ENCODE results near the gene EMD. TPM values are rescaled to one million over a fixed set of nuclear protein-coding genes. Genes with fewer than 3 reads are reported as not detected.

EMD gene
- total RNA-seq, 3 donors from 2014 or later (not counting 1 experiment from before 2014, with no cell fraction given), result 141 to 175 (median 152) TPM

DNA sequence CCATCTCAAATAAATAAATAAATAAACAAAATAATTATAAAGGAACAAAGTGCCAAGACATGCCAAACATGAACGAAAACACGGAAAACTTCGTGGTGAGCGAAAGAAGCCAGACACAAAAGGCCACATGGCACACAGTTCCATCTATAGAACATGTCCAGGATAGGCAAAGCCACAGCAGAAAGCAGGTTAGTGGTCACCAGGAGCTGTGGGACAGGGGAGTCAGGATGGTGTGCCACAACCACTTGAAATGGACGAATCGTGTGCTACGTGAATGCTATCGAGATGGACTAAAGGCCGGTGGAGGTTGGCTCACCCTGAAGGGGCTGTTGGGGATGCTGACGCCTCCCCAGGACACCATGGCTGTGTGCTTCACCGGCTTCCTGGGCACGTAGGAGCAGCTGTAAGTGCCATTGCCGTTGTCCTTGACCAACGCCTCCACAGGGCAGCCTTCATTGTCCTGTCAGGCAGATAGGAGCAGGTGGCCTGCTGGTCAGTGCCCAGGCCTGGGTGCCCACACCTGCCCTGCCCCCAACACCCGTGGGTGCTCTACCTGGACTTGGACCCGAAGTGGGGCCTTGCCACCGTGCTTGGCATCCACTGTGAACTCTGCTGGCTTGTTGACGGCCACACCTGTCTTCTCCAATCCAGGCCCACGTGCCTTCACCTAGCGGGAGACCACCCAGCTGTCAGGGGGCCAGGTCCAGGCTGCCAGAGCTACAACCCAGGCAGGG, 15.2 kb upstream of the EMD start:
- Mint-ChIP-seq H3K27ac (peak overlapping the region; percentile 86 to 95), H3K4me3 (no peak overlapping the region), H3K36me3 (no peaks in the 10 kb centered on the region), H3K9me3 (no peaks in the 10 kb centered on the region), H3K27me3 (ENCODE audit: low read depth in 2 of 2) (no peaks in the 10 kb centered on the region), H3K4me1 (peaks cover 7 to 27% of the 10 kb centered on the region in 2 donors)
- no peak overlapping the region for H3K27ac ChIP-seq (ENCODE audit: low read length)
- peaks cover 82% of the 10 kb centered on the region for H3K4me1 ChIP-seq (ENCODE audit: control insufficient read depth, insufficient read depth, low read length)
- WGBS (ENCODE audit: insufficient coverage), result 88% methylated on average over 20 of the region's 20 CpGs
- peaks cover 88% of the 10 kb centered on the region for H3K36me3 ChIP-seq (ENCODE audit: control insufficient read depth, insufficient read depth, low read length)
- TF ChIP-seq, protein P1, sequence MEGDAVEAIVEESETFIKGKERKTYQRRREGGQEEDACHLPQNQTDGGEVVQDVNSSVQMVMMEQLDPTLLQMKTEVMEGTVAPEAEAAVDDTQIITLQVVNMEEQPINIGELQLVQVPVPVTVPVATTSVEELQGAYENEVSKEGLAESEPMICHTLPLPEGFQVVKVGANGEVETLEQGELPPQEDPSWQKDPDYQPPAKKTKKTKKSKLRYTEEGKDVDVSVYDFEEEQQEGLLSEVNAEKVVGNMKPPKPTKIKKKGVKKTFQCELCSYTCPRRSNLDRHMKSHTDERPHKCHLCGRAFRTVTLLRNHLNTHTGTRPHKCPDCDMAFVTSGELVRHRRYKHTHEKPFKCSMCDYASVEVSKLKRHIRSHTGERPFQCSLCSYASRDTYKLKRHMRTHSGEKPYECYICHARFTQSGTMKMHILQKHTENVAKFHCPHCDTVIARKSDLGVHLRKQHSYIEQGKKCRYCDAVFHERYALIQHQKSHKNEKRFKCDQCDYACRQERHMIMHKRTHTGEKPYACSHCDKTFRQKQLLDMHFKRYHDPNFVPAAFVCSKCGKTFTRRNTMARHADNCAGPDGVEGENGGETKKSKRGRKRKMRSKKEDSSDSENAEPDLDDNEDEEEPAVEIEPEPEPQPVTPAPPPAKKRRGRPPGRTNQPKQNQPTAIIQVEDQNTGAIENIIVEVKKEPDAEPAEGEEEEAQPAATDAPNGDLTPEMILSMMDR (IDR thresholded peaks at IDR 0.05), result no peak
- no peaks in the 10 kb centered on the region for H3K27me3 ChIP-seq (ENCODE audit: control insufficient read depth, insufficient read depth, low read length)
- DNase-seq (no peak), ATAC-seq (no peak)
- intact Hi-C loops (cut with micrococcal nuclease), result no loop called here
- no peak overlapping the region for H3K4me3 ChIP-seq (ENCODE audit: low read length)
- no peaks in the 10 kb centered on the region for H3K9me3 ChIP-seq (ENCODE audit: control insufficient read depth, insufficient read depth, low read length)

DNA sequence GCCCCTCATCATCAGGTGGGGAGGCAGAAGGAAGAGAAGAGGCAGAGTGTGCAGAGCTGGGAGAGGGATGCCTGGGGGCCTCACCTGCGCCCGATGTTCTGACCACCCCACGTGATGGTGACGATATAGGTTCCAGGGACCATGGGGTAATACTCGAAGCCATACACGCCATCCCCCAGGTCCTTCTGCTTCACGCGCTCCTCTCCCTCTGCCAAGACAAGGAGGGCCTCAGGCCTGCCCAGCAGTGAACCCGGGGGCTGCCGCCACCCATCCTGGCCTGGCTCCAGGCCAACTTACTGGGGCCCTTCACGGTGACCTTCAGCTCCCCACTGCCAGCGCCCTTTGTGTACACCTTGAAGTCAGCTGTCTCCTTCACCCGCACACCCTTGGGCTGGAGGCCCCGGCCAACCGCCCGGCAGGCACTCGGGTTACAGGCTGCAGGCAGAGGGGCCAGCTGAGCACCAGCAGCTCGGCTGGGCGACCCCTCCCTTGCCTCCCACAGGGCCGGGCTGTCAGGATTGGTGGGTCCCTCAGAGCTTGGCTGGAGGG, 14.0 kb upstream of the EMD start:
- WGBS (ENCODE audit: insufficient coverage), result 86% methylated on average over 17 of the region's 20 CpGs
- H3K36me3 ChIP-seq (ENCODE audit: control insufficient read depth, insufficient read depth, low read length), result peaks cover 76% of the 10 kb centered on the region
- H3K27ac ChIP-seq (ENCODE audit: low read length), result peak overlapping the region; percentile 25
- peaks cover 74% of the 10 kb centered on the region for H3K4me1 ChIP-seq (ENCODE audit: control insufficient read depth, insufficient read depth, low read length)
- ATAC-seq, result no peak
- TF ChIP-seq, protein P1 (IDR thresholded peaks at IDR 0.05), result no peak
- H3K4me3 ChIP-seq (ENCODE audit: low read length), result no peak overlapping the region
- Mint-ChIP-seq H3K9me3 (no peaks in the 10 kb centered on the region), H3K27me3 (ENCODE audit: low read depth in 2 of 2) (no peaks in the 10 kb centered on the region), H3K4me3 (peak overlapping the region; percentile 53), H3K36me3 (no peaks in the 10 kb centered on the region), H3K4me1 (peaks cover 11 to 26% of the 10 kb centered on the region in 2 donors), H3K27ac (peak overlapping the region; percentile 86 to 95)
- no peak for DNase-seq
- intact Hi-C loops (cut with micrococcal nuclease), result no loop called here
- H3K27me3 ChIP-seq (ENCODE audit: control insufficient read depth, insufficient read depth, low read length), result no peaks in the 10 kb centered on the region
- no peaks in the 10 kb centered on the region for H3K9me3 ChIP-seq (ENCODE audit: control insufficient read depth, insufficient read depth, low read length)

DNA sequence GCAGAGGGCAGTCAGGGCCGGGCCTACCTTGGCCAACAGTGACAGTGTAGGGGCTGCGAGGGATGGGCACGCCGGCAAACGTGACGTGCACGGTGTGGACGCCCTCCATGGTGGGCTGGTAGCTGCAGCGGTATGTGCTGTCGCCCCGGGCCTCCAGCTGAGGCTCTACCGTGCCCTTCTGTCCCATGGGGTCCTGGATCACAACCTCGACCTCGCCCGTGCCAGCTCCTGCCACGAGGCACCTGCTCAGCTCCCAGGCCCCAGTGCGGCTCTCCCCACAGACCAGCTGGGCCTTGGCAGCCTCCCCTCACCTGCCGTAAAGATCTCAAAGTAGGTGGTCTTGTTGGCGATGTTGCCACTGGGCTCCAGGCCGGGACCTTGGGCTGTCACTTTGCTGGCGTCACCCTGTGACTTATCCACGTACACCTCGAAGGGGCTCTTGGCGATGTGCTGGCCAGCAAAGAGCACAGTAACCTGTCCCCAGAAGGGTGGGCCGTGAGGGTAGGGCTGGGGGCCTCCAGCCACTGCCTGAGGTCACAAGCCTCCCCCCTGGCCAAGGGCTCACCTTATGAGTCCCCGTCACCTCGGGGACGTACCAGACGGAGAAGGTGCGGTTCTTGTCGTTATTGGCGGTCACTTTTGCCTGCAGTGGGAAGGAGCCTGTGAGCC, 13.0 kb upstream of the EMD start:
- Mint-ChIP-seq H3K4me3 (peak overlapping the region; percentile 9), H3K27ac (peak overlapping the region; percentile 86 to 95), H3K9me3 (no peaks in the 10 kb centered on the region), H3K4me1 (peaks cover 11 to 26% of the 10 kb centered on the region in 2 donors), H3K27me3 (ENCODE audit: low read depth in 2 of 2) (no peaks in the 10 kb centered on the region), H3K36me3 (no peaks in the 10 kb centered on the region)
- TF ChIP-seq, protein P1 (IDR thresholded peaks at IDR 0.05), result no peak
- no peak overlapping the region for H3K4me3 ChIP-seq (ENCODE audit: low read length)
- H3K27me3 ChIP-seq (ENCODE audit: control insufficient read depth, insufficient read depth, low read length), result no peaks in the 10 kb centered on the region
- H3K27ac ChIP-seq (ENCODE audit: low read length), result peak overlapping the region; percentile 100
- H3K9me3 ChIP-seq (ENCODE audit: control insufficient read depth, insufficient read depth, low read length), result no peaks in the 10 kb centered on the region
- no peak for DNase-seq
- intact Hi-C loops (cut with micrococcal nuclease), result no loop called here
- H3K4me1 ChIP-seq (ENCODE audit: control insufficient read depth, insufficient read depth, low read length), result peaks cover 67% of the 10 kb centered on the region
- 84% methylated on average over 32 of the region's 32 CpGs for WGBS (ENCODE audit: insufficient coverage)
- H3K36me3 ChIP-seq (ENCODE audit: control insufficient read depth, insufficient read depth, low read length), result peaks cover 69% of the 10 kb centered on the region
- ATAC-seq, result no peak

All from natural killer cell (primary cell).